NCI-H1930 (cell line): ENCODE data around the gene AP1AR.
"Not testable (repeated sequence)": the region's sequence is repeated elsewhere in the genome, so short reads cannot be mapped to it uniquely, and the experiment has no call there.

Source experiments
- DNase-seq, 2 experiments: peaks; one replicate each; lab custom pipeline; 2025; lab: John Stamatoyannopoulos, UW

Gene AP1AR, protein sequence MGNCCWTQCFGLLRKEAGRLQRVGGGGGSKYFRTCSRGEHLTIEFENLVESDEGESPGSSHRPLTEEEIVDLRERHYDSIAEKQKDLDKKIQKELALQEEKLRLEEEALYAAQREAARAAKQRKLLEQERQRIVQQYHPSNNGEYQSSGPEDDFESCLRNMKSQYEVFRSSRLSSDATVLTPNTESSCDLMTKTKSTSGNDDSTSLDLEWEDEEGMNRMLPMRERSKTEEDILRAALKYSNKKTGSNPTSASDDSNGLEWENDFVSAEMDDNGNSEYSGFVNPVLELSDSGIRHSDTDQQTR

DNA sequence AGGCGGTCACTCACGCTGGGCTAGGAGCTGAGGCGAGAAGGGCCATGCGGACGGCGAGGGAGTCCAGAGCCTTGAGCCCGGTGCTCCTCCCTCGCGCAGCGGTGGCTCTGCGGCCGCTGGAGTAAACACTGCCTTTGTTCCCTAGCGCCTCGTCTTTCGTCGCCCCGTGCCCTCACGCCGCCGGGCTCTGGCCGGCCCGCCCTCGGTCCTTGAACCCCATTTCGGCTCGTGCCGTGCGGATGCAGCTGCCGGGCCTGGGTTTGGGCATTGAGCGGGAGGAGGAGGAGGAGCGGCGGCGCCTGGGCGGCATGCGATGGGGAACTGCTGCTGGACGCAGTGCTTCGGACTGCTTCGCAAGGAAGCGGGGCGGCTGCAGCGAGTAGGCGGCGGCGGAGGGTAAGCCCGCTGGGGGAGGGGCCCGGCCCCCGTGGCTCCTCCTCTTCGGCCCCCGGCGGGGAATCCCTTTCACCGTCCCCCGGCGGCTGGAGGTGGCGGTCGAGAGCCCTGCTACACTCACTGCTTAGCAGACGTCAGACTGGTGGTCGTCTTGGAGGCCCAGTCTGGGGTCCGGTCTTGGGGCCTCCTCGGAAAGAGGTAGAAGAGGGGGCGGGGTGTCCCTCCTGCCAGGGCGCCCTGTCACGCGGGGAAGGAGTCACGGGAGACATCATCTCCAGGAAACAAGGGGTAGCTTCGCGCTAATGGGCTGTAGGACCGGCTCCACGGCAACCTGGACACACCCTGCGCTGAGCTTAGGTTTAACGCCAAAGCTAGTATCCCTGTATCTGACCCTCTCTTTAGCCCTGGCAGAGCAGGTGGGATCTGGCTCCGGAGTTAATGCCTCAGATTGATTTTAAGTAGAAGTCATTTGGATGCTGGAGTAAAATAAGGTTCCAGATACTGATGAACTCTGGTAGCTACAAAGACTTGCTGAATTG is at the start of gene AP1AR:
Gene AP1AR (plus strand): TSS at position 9 of the 935 bp plus-strand sequence. CDS start 305 bp downstream, at position 314.
- DNase-seq, result peak; percentile 66 to 77

DNA sequence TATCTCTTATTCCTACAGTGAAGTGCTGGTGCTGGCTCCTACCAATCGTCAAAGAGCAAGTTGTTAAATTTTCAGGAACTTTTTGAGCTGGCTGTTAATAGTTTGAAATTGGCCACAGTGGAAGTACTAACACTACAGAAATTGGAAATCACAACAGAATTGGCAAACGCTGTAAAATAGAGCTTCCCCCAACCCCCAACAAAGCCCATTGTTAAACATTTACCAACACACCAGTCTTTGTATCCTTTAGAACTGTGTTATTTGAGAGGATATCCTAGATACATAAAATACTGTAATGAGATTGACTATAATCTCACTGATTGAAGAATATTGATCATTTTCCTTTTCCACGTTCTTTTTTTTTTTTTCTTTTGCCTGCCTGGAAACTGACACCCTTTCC is 49.0 kb upstream of the AP1AR start:
- DNase-seq, result no peak

DNA sequence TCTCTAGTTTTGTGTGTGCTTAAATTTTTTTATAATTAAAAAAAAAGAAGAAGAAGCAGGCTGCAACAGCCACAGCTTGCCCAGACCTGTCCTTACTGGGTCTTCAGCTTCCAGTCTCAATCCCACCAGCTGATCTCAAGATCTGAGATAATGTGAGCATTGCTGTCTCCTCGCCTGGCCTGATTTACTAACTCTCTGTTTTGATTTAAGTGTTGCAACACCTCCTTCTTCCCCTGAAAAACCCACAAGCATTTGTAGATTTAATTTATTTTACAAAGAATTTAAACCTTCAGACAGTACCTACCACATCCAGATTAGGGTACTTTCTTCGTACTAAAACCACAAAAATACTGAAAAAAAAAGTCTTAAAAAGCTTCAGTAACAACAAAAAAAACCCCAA is 48.3 kb upstream of the AP1AR start:
- DNase-seq, result no peak

DNA sequence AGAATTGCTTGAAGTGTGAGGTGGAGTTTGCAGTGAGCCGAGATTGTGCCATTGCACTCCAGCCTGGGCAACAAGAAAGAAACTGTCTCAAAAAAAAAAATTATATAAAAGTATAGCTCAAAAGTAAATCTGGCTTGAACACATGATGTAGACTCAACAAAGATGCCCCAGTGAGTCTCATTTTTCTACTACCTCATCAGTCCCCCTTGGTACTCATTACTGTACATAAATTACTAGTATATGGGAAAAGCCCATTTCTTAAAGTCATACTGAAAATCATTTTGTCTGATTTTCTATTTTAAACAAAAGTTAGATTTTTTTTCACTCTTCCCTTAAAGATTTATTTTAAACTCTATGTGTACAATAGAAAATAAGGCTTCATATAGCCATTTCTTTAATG is 47.1 kb upstream of the AP1AR start:
- no peak for DNase-seq

DNA sequence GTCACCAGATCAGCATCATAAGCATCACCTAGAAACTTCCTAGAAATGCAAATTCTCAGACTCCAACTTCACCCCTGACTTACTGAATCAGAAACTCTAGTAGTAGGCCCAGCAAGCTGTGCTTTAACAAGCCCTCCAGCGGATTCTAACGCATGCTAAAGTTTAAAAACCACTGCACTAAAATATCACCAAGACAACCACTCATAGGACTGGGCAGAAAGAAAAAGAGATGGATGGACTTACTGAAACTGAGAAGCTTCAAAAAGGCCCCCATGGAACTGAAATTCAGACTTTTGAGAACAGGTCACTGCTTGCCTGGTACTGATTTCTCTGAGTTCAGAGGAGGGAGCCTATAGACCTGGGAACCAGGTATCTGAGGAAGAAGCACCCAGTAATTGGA is 46.3 kb upstream of the AP1AR start:
- DNase-seq, result no peak

DNA sequence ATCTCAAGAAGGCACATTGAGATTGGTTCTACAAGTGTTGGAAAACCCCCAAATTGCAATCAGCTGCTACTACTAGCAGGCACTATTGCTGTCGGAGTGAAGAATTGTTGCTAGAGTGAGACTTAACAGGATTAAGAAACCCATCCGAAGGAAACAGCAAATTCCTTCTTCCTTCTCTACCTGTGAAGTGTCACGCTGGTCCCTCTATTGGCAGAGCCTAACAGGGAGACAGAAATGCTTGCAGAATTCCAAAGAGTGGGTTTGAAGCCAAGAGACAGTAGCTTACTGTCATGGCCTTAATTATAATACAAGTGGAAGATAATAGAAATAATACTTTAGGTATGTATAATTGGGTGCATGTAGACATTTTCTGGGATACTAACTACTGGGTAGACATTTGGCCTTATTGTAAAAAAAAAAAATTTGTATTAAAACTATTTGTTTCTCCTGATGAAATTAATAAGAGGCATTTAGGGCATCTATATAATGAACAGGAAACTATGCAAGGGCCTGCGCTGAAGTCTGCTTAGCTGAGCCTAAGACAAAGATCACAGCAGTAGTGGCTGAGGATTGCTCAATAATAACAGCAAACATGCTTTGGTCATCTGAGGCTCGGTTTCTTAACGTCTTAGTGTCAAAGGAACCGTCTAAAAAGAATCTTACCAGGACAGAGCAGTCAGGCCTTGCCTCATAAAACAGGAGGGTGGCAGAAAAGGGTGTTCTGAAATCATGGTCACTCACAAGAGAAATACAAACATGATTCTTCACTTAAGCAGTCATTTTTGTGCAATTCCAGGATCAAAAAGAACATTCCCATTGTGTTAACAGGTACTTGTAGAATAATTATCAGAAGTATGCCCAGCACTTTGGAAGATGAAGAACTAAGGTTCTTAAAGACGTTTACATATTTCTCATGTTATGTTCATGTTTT is 45.6 kb upstream of the AP1AR start:
- DNase-seq, result no peak

DNA sequence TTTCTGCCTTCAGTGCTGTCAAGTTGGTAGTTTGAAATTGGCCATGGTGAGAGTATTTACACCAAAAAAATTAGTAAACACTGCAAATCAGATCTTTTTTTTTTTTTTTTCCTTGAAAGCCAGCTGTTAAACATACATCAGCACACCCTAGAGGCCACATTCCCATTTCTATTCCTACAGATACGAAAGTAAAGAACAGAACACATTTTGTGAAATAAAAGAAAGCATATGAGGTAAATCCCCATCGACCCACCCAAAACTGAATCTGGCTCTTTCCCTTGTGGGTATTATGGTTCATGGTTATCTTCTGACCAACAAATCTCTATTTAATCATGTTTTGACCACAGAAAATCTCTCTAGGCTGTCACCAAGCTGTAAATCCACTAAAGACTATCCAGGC is 41.8 kb upstream of the AP1AR start:
- DNase-seq, result no peak

DNA sequence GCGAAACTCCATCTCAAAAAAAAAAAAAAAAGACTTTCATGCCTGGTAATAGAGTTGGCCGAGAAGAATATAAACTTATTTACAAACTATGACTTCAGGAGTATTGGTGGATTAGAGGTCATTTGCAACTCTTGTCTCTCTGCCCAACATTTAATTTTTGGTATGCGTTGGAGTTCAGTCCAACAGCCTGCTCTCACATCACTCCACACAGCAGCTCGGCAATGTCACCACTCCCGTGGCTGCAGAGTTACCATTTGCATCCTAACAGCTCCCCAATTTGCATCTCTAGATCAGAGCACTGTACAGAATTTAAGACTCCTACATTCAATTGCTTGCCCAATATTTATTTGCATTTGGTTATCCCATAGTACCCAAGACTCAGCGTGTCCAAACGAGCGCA is 40.9 kb upstream of the AP1AR start:
- DNase-seq, result no peak

DNA sequence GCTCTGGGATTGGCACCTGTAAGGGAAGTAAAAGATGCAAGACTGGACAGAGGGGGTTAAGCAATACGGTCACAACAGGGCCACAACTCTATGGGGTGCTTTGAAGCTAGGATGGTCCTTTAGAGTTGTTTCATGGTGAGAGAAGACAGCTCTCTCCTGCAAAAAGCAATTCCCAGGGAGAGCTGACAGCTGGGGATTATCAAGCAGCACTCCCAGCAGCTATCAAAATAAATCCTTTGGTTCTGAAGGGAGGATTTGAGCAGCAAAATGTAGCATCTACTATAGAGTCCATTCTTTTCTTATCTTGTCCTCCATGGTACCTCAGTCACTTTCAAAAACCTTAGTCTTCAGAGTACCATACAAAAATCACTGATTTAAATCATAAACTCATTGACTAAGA is 35.1 kb upstream of the AP1AR start:
- no peak for DNase-seq

DNA sequence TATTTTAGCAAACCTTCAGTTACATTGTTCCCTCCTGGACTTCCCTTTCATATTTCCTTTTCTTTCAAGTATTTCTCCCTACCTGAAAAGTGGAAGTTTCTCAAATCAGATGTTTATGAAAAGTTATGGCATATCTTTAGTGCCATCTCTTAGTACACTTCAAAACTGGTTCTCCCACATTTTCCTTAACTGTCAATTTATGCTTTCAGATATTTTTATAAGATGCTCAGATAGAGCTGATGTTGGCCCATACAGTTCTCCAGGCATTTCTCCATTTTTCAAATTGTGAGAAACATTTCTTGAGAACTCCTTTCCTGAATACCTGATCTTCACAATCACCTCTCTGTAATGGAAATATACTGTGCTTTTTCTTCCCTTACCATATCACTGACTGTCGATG is 32.5 kb upstream of the AP1AR start:
- no peak for DNase-seq

DNA sequence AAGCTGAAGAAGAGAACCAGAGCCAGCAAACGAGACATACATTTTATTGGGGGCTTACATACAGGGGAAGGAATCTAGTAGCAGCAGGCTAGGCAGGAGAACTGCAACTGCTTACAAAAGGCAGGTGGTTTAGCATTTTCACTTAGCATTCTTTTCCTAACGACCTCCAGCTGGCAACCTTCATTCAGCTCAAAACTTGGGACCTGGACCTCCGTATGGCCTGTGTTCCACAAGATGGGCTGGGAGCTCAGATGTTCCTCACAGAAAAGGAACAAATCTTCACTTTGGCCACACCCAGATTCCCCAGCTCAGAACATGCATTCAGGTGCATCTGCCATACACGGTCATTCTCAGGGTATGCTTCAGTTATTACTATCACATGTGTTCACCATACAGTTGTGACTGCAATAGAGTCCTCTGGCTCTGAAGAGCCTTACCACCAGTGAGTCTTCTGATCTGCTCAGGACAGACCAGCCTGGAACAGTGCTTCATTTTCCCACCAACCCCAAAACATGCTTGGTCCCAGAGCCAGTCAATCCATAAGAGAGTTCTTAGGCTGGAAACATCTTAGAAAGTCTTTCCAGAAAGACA is 29.6 kb upstream of the AP1AR start:
- no peak for DNase-seq

DNA sequence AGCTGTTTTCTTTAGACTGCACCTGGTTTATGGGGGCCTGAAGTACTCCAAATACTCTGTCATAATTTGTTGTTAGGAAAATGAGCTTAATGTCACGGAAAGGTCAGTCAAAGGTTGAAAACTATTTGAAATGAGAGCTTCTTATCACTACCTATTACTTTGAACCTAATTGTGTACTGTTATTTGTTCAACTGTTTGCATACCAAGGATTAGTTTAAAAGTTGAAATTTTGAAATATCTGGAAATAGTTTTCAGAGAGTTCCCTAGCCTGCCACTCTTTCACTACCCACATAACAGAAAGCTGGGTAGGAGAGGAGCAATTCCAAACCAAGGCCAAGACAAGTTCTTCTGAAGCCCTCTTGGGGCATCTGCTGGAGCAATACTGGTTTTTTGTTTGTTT is 28.0 kb upstream of the AP1AR start:
- DNase-seq, result no peak

DNA sequence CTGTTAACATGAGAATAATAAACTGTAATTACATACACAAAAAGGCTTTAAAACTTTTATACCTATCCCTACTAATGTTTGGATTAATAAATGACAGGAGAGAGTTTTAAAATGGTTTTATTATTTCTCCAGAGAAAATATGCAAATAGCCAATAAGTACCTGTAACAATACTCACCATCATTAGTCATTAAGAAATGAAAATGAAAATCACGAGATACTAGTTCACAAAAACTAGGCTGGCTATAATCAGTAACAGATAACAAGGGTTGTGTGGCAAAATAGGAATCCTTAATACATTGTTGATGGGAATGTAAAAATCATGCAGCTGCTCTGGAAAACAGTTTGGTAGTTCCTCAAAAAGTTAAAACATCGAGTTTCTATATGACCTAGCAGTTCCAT is 25.2 kb upstream of the AP1AR start:
- no peak for DNase-seq

DNA sequence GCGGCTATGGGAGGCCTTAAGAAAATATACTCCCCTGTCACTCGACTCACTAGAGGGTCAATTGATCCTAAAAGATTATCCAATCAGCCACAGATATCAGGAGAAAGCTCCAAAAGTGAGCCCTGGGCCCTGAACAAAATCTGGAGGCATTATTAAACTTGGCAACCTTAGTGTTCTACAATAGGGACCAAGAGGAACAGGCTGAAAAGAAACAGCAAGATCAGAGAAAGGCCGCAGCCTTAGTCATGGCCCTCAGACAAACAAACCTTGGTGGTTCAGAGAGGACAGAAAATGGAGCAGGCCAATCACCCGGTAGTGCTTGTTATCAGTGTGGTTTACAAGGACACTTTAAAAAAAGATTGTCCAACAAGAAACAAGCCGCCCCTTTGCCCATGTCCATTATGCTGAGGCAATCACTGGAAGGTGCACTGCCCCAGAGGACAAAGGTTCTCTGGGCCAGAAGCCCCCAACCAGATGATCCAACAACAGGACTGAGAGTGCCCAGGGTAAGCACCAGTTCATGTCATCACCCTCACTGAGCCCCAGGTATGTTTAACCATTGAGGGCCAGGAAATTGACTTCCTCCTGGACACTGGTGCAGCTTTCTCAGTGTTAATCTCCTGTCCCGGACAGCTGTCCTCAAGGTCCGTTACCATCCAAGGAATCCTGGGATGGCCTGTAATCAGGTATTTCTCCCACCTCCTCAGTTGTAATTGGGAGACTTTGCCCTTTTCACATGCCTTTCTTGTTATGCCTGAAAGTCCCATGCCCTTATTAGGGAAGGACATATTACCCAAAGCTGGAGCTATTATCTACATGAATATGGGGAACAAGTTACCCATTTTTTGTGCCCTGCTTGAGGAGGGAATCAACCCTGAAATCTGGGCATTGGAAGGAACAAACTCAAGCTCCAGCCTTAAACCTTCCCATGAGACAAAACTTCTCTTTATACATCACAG is 23.2 kb upstream of the AP1AR start:
- DNase-seq, result not testable (repeated sequence)

DNA sequence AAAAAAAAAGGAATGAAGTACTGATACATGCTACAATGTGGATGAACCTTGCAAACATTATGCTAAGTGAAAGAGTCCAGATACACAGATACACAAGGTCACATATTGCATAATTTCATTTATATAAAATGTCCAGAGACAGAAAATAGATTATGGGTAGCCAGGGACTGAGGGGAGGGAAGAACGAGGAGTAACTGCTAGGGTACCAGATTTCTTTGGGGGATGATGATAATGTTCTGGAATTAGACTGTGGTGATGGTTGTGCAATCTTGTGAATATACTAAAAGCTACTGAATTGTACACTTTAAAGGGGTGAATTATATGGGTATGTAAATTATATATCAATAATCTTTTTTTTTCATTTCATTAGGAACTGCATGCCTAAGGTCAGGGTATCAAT is 20.8 kb upstream of the AP1AR start:
- DNase-seq, result no peak

DNA sequence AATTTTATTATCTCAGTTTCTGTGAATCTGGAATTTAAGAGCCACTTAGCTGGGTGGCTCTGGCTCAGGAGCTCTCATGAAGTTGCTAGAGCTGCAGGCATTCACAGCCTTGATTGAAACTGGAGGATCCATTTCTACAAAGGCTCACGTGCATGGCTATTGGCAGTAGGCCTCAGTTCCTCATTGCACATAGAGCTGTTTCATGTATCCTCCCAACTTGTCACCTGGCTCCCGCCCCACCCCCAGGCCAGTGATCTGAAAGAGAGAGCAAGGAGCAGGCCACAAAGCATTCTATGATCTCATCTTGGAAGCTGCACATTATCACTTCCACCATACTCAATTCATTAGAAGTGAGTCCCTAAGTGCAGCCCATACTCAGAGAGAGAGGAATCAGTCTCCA is 18.5 kb upstream of the AP1AR start:
- no peak for DNase-seq

DNA sequence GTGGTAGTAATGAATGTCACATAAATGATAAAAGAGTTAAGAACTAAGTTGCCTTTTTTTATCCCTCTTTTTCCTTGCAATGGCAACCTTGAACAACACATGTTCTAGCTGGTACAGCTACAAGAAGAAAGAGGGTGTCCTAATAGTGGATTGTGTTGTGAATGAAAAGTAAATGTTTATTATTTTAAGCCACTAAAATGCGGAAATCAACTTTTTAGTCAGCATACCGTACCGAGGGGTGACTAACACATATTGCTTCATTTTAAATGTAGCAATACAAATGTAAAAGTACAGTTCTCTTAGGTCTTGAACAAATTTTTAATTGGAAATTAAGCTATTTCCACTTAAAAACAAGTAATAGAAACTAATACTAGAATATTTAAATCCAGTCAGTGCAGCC is 17.7 kb upstream of the AP1AR start:
- DNase-seq, result no peak

DNA sequence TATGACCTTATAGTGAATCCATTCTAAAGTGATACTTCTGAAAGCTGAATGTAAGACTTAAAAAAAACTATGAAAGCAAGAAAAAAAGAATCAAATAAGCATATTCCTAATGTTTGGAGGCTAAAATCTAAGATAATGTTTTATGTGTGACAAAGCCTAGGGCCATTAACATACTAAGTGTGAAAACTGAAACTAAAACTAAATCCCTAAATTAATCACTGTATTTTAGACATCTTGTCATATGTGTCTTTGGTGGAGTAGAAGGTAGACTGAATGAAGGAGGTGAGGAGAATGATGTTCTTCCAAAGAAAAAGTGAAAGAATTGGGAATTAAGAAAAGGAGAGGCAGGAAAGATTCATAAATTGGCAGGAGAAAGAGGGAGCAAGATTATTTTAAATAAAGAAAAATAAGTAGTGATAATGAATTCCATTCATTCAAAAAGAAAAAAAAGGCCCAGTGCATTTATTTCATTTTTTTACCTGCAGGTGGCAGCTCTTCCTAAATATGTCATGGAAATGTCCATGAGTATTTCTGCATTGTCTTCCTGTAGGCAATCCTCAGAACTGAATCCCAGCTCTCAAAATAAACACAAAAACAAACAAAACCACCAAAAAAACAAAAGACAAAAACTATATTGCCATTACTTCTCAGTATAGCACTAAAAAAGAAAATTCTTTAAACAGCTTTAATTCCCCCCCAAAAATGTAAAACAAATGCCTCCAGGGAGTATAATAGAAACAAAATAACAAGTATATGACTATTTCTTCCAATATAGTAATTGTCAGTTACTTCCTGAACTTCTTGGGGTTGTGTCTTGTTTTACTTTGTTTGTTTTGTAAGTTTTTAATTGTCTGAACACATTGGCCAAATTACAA is 17.0 kb upstream of the AP1AR start:
- DNase-seq, result no peak

DNA sequence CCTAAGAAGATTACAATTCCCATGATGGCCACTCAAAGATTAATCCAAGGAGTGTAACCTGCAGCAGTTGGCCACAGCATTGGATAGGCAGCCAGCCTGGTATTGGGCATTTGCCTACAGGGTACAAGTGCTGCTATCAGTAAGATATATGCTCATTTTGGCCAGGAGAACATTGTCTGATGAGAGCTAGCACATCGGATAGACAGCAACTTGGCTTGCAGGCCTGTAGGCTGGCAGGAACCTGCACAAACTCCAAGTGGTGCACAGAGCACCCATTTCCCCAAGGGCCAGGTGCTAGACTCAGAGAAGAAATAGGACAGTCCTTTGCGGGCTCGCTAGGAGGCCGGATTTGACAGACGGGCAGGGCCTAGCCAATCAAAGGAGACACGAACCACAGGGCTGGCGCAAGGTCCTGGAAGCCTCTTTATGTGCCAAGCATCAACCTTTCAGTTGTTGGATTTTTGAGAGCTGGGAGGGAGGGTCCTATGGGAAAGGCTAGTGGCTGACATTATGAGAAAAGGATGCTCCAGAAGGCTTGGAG is 11.7 kb upstream of the AP1AR start:
- no peak for DNase-seq
